Naive thymus-derived CD8-positive, alpha-beta T cell (primary cell): ENCODE data around the gene RPP14. TPM values are rescaled to one million over a fixed set of nuclear protein-coding genes. Genes with fewer than 3 reads are reported as not detected.
"Not testable (repeated sequence)": the region's sequence is repeated elsewhere in the genome, so short reads cannot be mapped to it uniquely, and the experiment has no call there.

Experiments used
- ATAC-seq, 2 donors: fragments of 150-1000 bp; cut with Tn5 transposase in 1 of 2; sonication (Bioruptor Pico), chemical (Tn5 transposase) in 1 of 2; 1 replicate in 1 of 2; 2 replicates in 1 of 2; pipeline ENCODE4 v1.10.0; 2021; ENCODE audit warnings: mild to moderate bottlenecking in 2 of 2, moderate library complexity in 2 of 2
- POLR2A ChIA-PET: fragments of 350-600 bp; sonication (Branson Sonifier 250); formaldehyde crosslinking; loops from one replicate; lab custom pipeline; 2021; ENCODE audit warnings: antibody characterized with exemption; lab: Charles Lee
- DNase-seq, 10 donors: peaks; one replicate each; pipeline versions ENCODE4 v3.0.0 to v3.0.0-alpha.2; 2020 to 2022
- H3K27ac Mint-ChIP-seq, 10 donors: one replicate each; pipeline ENCODE4 v1.8.0; 2020 to 2022; ENCODE audit warnings: mild to moderate bottlenecking in 10 of 10, mixed read lengths in 10 of 10, moderate library complexity in 4 of 10, inconsistent platforms in 1 of 10
- H3K27me3 Mint-ChIP-seq, 5 donors: one replicate each; pipeline ENCODE4 v1.8.0; 2021 to 2022; ENCODE audit warnings: mixed read lengths in 5 of 5
- H3K36me3 Mint-ChIP-seq, 3 donors: one replicate each; pipeline ENCODE4 v1.8.0; 2020 to 2022; ENCODE audit warnings: mixed read lengths in 3 of 3, mild to moderate bottlenecking in 2 of 3, inconsistent platforms in 1 of 3
- H3K4me1 Mint-ChIP-seq, 4 donors: one replicate each; pipeline ENCODE4 v1.8.0; 2021 to 2022; ENCODE audit warnings: mixed read lengths in 4 of 4
- H3K4me3 Mint-ChIP-seq, 10 donors: one replicate each; pipeline ENCODE4 v1.8.0; 2020 to 2022; ENCODE audit warnings: mild to moderate bottlenecking in 10 of 10, mixed read lengths in 10 of 10, moderate library complexity in 6 of 10, inconsistent platforms in 1 of 10
- H3K9me3 Mint-ChIP-seq, 9 donors: one replicate each; pipeline ENCODE4 v1.8.0; 2020 to 2022; ENCODE audit warnings: mixed read lengths in 9 of 9, mild to moderate bottlenecking in 3 of 9, inconsistent platforms in 1 of 9, moderate library complexity in 1 of 9
- polyA plus RNA-seq, 3 donors: library from polyadenylated mRNA; unstranded; fragments of 300-500 nt; fragmentation: Illumina TruSeq; gene quantifications; one replicate each; pipeline ENCODE4 v1.2.3, GENCODE V29; 2021
- total RNA-seq, 8 experiments: library from RNA in 2 of 8; stranded (reverse) in 2 of 8; gene quantifications; one replicate each; pipeline ENCODE4 v1.2.3 and lab custom pipeline; 2021 to 2026

The RPP14 gene
- total and polyA plus RNA-seq, 5 experiments from 2014 or later = 7.5 to 20.4 (median 8.5) TPM

DNA sequence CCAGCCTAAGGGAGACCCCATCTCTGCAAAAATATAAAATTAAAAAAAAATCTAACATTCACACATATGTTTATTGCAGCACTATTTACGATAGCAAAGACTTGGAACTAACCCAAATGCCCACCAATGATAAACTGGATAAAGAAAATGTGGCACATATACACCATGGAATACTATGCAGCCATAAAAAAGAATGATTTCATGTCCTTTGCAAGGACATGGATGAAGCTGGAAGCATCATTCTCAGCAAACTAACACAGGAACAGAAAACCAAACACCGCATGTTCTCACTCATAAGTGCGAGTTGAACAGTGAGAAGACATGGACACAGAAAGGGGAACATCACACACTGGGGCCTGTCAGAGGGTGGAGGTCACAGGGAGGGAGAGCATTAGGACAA, 32.7 kb upstream of the RPP14 start:
- ATAC-seq, H3K4me3 Mint-ChIP-seq, H3K9me3 Mint-ChIP-seq, H3K27me3 Mint-ChIP-seq, DNase-seq, H3K27ac Mint-ChIP-seq, H3K4me1 Mint-ChIP-seq, POLR2A ChIA-PET: not testable (repeated sequence)
- H3K36me3 Mint-ChIP-seq = peaks cover 11 to 63% (median 34%) of the 10 kb centered on the region in 3 donors

DNA sequence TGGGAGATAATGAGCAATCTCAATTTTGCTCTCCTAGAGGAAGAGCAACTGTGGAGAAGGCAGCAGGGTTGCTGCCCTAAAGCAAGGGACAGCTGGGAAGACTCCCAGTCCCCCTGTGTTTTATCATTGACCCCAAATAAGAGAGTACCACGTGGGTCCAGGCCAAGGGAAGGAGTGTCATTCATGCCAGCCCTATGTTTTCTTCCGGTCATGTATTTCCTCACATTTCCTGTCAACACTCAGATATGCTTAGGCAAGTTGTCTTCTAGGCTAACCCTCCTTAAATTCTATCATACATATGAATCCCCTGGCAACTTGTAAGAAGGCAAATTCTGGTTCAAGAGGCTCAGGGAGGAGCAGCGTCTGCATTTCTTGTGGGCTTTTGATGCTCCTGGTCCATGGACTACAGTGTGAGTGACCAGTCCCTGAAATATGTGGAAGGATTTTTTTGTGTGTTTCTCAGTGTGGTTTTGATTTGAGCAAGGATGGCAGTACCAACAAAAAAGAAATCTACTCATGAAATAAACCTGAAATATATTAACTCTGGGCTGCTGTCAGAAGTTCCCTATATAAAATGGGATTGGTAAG, 31.9 kb upstream of the RPP14 start:
- no peak for ATAC-seq
- Mint-ChIP-seq H3K4me3 (no peak overlapping the region), H3K27ac (peak overlapping the region in 1 of 10 donors; percentile 49), H3K36me3 (peaks cover 11 to 65% (median 33%) of the 10 kb centered on the region in 3 donors), H3K9me3 (peaks cover 0 to 2% (median 0%) of the 10 kb centered on the region in 9 donors), H3K4me1 (peaks cover 0 to 5% (median 2%) of the 10 kb centered on the region in 4 donors), H3K27me3 (no peaks in the 10 kb centered on the region)
- POLR2A ChIA-PET = interaction anchor here (0.6 kb wide), 1 partner anchor 225 kb away, joined by 3 read pairs; no protein-coding TSS in a partner anchor
- no peak for DNase-seq

DNA sequence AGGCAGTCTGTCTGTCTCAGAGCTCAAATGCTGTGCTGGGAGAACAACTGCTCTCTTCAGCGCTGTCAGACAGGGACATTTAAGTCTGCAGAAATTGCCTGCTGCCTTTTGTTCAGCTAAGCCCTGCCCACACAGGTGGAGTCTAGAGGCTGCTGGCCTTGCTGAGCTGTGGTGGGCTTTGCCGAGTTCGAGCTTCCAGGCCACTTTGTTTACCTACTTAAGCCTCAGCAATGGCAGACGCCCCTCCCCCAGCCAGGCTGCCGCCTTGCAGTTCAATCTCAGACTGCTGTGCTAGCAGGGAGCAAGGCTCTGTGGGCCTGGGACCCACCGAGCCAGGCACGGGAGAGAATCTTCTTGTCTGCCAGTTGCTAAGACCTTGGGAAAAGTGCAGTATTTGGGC, 25.0 kb upstream of the RPP14 start:
- DNase-seq (no peak), ATAC-seq (no peak)
- Mint-ChIP-seq H3K27ac (no peak overlapping the region), H3K36me3 (peaks cover 5 to 68% (median 27%) of the 10 kb centered on the region in 3 donors), H3K4me3 (no peak overlapping the region), H3K9me3 (peaks cover 0 to 2% (median 0%) of the 10 kb centered on the region in 9 donors), H3K4me1 (peaks cover 0 to 7% (median 0%) of the 10 kb centered on the region in 4 donors), H3K27me3 (no peaks in the 10 kb centered on the region)
- POLR2A ChIA-PET = no interaction called here

DNA sequence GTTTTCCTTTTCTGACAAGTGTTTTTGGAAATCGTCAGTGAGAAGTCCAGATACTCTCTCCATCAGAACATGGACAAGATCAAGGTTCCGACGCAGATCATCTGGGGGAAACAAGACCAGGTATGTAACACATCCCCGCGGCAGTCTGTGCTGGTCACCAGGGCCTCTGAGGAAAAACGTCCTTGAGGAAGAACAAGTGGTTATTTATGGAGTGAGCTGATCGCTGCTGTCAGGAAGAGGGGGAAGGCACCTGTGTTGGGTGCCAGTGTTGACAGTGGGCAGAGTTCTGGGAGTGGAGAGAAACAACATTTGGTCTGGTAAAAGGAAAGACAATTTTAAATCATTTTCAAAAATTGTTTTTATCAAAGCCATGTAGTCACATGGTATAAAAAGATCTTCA, 20.7 kb upstream of the RPP14 start:
- H3K27me3 Mint-ChIP-seq = no peaks in the 10 kb centered on the region

DNA sequence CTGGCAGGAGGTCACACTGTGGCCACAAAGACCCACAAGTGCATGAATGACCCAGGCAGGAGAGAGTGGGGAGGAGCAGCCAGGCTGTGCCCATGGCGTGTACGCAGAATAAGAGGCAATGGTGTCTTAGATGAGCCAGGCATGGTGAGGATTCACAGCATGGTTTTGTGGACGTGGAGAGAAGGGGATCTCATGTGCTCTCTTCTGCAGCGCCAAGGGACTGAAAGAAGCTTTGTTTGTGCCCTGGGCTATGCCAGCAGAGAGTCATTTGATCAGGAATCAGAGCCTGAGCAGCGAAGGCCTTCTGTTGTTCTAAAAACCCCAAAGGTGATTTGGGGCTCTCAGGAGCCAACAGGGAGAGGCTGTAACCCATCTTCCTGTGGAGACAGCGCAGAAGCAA, 18.7 kb upstream of the RPP14 start:
- ATAC-seq = no peak
- H3K9me3 Mint-ChIP-seq = peaks cover 0 to 3% (median 0%) of the 10 kb centered on the region in 9 donors
- DNase-seq = no peak
- POLR2A ChIA-PET = no interaction called here
- H3K4me1 Mint-ChIP-seq = peaks cover 0 to 7% (median 0%) of the 10 kb centered on the region in 4 donors
- peak overlapping the region in 1 of 10 donors; percentile 22 for H3K27ac Mint-ChIP-seq
- H3K4me3 Mint-ChIP-seq = no peak overlapping the region
- H3K36me3 Mint-ChIP-seq = peaks cover 5 to 36% (median 18%) of the 10 kb centered on the region in 3 donors
- H3K27me3 Mint-ChIP-seq = no peaks in the 10 kb centered on the region

More for the DNA sequence above, 20.7 kb upstream of the RPP14 start:
- no peak overlapping the region for H3K27ac Mint-ChIP-seq
- DNase-seq = no peak
- H3K9me3 Mint-ChIP-seq = no peaks in the 10 kb centered on the region
- H3K36me3 Mint-ChIP-seq = peaks cover 5 to 42% (median 15%) of the 10 kb centered on the region in 3 donors
- POLR2A ChIA-PET = no interaction called here
- H3K4me1 Mint-ChIP-seq = peaks cover 0 to 4% (median 0%) of the 10 kb centered on the region in 4 donors
- no peak overlapping the region for H3K4me3 Mint-ChIP-seq
- ATAC-seq = no peak

DNA sequence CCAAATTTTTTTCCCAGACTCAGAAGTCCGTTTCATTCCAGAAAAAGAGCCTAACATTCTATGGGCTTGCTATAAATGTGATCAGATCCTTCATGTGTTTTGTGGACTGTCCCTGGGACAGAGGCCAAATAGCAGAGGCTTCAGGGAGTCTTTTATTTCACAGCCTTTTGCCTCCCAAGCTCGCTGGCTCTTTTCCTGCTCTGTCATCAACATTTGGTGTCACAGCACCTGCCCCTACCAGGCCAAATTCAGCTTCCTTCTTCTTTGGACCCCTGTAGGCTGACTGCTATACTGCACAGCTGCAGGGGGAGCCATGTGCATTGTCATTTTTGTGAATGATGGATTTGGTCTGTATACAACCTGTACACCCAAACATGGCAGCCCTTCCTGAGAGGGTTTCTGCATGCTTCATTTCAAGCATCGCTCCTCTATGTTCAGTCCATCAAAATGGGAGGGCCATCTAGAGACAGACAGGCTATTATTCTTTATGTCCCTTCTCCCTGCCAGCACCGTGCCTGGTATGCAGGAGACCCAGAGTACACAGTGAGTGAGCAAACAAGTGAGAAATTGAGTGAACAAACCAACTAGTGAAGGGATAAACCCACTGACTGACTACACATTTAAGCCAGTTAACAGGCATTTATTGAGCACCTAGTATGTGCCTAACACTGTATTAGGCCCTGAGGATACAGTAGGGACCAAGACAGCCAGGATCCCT, 17.9 kb upstream of the RPP14 start:
- peaks cover 0 to 3% (median 0%) of the 10 kb centered on the region in 9 donors for H3K9me3 Mint-ChIP-seq
- POLR2A ChIA-PET = no interaction called here
- H3K36me3 Mint-ChIP-seq = peaks cover 5 to 32% (median 20%) of the 10 kb centered on the region in 3 donors
- ATAC-seq = no peak
- H3K27me3 Mint-ChIP-seq = no peaks in the 10 kb centered on the region
- DNase-seq = no peak
- H3K4me1 Mint-ChIP-seq = peaks cover 0 to 8% (median 0%) of the 10 kb centered on the region in 4 donors
- no peak overlapping the region for H3K4me3 Mint-ChIP-seq
- H3K27ac Mint-ChIP-seq = peak overlapping the region in 1 of 10 donors; percentile 6

DNA sequence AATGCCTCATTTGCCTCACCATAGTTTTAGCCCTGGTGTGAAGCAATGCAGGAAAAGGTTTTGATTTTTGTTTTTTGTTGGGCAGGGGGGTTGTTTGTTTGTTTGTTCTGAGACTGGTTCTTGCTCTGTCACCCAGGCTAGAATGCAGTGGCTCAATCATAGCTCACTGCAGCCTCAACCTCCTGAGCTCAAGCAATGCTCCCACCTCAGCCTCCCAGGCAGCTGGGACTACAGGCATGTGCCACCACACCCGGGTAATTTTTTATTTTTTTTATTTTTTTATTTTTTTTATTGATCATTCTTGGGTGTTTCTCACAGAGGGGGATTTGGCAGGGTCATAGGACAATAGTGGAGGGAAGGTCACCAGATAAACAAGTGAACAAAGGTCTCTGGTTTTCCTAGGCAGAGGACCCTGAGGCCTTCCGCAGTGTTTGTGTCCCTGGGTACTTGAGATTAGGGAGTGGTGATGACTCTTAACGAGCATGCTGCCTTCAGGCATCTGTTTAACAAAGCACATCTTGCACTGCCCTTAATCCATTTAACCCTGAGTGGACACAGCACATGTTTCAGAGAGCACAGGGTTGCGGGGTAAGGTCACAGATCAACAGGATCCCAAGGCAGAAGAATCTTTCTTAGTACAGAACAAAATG, 17.0 kb upstream of the RPP14 start:
- ATAC-seq, H3K27ac Mint-ChIP-seq, H3K27me3 Mint-ChIP-seq, H3K4me3 Mint-ChIP-seq, POLR2A ChIA-PET, H3K9me3 Mint-ChIP-seq, H3K4me1 Mint-ChIP-seq, DNase-seq: not testable (repeated sequence)
- peaks cover 5 to 27% (median 21%) of the 10 kb centered on the region in 3 donors for H3K36me3 Mint-ChIP-seq

DNA sequence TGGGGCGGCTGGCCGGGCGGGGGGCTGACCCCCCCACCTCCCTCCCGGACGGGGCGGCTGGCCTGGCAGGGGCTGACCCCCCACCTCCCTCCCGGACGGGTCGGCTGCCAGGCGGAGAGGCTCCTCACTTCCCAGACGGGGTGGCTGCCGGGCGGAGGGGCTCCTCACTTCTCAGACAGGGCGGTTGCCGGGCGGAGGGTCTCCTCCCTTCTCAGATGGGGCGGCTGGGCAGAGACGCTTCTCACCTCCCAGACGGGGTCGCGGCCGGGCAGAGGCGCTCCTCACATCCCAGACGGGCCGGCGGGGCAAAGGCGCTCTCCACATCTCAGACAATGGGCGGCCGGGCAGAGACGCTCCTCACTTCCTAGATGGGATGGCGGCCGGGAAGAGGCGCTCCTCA, 15.6 kb upstream of the RPP14 start:
- POLR2A ChIA-PET, H3K9me3 Mint-ChIP-seq, H3K4me3 Mint-ChIP-seq, H3K27me3 Mint-ChIP-seq, DNase-seq, H3K27ac Mint-ChIP-seq, ATAC-seq, H3K4me1 Mint-ChIP-seq: not testable (repeated sequence)
- H3K36me3 Mint-ChIP-seq = peaks cover 0 to 20% (median 19%) of the 10 kb centered on the region in 3 donors

DNA sequence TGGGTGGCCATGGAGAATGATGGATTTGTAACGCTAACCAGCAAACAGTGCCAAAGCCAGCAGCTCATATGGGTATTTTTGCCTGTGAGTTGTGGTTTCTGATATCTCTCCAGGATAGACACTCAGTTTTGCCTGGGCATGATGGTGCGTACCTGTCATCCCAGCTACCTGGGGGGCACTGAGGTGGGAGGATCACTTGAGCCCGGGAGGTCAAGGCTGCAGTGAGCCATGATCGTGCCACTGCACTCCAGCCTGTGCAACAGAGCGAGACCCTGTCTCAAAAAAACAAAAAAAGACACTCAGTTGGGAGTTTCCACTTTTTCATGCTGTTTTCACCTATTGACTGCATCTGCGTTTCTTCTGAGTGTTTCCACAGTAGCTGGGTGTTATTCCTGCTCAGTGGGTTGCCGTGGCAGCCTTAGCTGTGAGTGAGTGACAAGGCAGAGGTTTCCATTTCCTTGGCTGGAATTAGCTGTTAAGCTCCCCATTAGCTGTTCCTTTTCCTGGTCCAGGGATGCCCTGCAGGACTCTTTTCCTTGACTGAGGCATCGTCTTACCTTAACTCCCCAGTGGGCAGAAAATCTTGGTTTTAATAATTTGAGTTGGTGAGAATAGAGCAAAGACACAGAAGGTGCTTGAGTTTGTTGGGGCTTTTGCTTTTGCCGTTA, 14.2 kb upstream of the RPP14 start:
- no peak overlapping the region for H3K27ac Mint-ChIP-seq
- H3K9me3 Mint-ChIP-seq = peaks cover 0 to 5% (median 0%) of the 10 kb centered on the region in 9 donors
- no peaks in the 10 kb centered on the region for H3K27me3 Mint-ChIP-seq
- ATAC-seq = no peak
- peaks cover 0 to 17% (median 10%) of the 10 kb centered on the region in 3 donors for H3K36me3 Mint-ChIP-seq
- H3K4me3 Mint-ChIP-seq = no peak overlapping the region
- no peak for DNase-seq
- POLR2A ChIA-PET = no interaction called here
- H3K4me1 Mint-ChIP-seq = peaks cover 0 to 4% (median 0%) of the 10 kb centered on the region in 4 donors

DNA sequence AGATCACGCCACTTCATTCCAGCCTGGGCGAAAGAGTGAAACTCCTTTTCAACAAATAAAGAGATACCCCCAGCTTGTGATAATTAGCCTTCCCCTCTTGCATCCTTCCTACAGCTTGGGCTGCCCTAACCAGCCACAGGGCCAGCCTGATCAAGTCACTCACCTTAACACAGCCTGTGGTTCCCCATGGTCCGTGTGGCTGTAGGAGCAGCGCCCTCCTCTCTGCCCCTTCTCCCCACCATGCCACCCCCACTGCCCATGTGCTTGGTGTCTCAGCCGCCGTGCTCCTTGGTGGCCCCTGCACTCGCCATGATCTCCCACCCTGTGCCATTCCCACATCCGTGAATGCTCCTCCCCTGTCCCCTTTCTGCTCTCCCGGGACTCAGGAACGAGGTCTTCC, 13.2 kb upstream of the RPP14 start:
- Mint-ChIP-seq H3K36me3 (peaks cover 0 to 17% (median 9%) of the 10 kb centered on the region in 3 donors), H3K9me3 (peaks cover 0 to 5% (median 0%) of the 10 kb centered on the region in 9 donors), H3K27me3 (no peaks in the 10 kb centered on the region), H3K27ac (no peak overlapping the region), H3K4me1 (peaks cover 0 to 4% (median 0%) of the 10 kb centered on the region in 4 donors), H3K4me3 (no peak overlapping the region)
- POLR2A ChIA-PET = no interaction called here
- no peak for DNase-seq
- no peak for ATAC-seq

DNA sequence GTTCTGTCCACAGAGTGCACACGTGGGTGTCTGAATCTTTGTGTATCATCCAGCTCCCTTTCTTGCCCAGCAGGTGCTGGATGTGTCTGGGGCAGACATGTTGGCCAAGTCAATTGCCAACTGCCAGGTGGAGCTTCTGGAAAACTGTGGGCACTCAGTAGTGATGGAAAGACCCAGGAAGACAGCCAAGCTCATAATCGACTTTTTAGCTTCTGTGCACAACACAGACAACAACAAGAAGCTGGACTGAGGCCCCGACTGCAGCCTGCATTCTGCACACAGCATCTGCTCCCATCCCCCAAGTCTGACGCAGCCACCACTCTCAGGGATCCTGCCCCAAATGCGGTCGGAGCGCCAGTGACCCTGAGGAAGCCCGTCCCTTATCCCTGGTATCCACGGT, 12.5 kb upstream of the RPP14 start:
- H3K27me3 Mint-ChIP-seq = peaks cover 0 to 6% (median 0%) of the 10 kb centered on the region in 5 donors

DNA sequence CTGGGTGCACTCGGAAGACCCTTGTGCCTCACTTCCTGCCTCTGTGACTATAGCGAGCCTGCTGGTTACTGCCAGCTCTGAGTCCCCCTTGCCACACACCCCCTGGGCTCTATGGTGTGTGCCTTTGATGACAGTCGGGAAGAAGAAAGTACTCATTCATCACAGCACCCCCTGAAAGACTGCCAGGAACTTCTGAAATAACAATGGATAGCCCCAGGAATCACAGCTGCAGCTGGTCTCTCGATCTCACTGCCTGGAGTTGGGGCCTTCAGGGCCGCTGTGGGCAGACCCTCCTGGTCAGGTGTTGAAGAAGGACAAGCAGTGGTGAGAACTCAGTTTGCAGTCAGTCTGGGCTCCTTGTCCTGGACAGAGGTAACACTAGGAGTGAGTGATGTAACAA, 9.8 kb upstream of the RPP14 start:
- Mint-ChIP-seq H3K9me3 (peaks cover 0 to 5% (median 3%) of the 10 kb centered on the region in 9 donors), H3K36me3 (peaks cover 0 to 13% (median 2%) of the 10 kb centered on the region in 3 donors), H3K27me3 (peaks cover 1 to 28% (median 9%) of the 10 kb centered on the region in 5 donors), H3K4me3 (no peak overlapping the region), H3K27ac (no peak overlapping the region), H3K4me1 (peaks cover 0 to 4% (median 0%) of the 10 kb centered on the region in 4 donors)
- no peak for DNase-seq
- ATAC-seq = no peak
- POLR2A ChIA-PET = interaction anchor here (1.5 kb wide), 1 partner anchor 10 kb away, joined by 3 read pairs; the partner anchor contains the start of genes HTD2 and RPP14

More for the DNA sequence above, 12.5 kb upstream of the RPP14 start:
- Mint-ChIP-seq H3K36me3 (peaks cover 0 to 12% (median 3%) of the 10 kb centered on the region in 3 donors), H3K9me3 (peaks cover 0 to 5% (median 0%) of the 10 kb centered on the region in 9 donors), H3K4me1 (peaks cover 0 to 4% (median 0%) of the 10 kb centered on the region in 4 donors), H3K27ac (no peak overlapping the region), H3K4me3 (no peak overlapping the region)
- no peak for DNase-seq
- ATAC-seq = no peak
- POLR2A ChIA-PET = no interaction called here
